HG02943 (cell line): ENCODE measurements around the gene WDR73.
A peak's percentile ranks its signal among the peaks of the same experiment; 100 is the strongest.
"Not testable (repeated sequence)": the region's sequence is repeated elsewhere in the genome, so short reads cannot be mapped to it uniquely, and the experiment has no call there.

ENCODE experiments used
- ATAC-seq: cut with Tn5 transposase; IDR thresholded peaks from one replicate; pipeline ENCODE4 v1.9.1; 2021; ENCODE audit warnings: mild to moderate bottlenecking, low read depth, moderate library complexity; ENCODE audit not compliant: unreplicated experiment

The WDR73 gene

DNA sequence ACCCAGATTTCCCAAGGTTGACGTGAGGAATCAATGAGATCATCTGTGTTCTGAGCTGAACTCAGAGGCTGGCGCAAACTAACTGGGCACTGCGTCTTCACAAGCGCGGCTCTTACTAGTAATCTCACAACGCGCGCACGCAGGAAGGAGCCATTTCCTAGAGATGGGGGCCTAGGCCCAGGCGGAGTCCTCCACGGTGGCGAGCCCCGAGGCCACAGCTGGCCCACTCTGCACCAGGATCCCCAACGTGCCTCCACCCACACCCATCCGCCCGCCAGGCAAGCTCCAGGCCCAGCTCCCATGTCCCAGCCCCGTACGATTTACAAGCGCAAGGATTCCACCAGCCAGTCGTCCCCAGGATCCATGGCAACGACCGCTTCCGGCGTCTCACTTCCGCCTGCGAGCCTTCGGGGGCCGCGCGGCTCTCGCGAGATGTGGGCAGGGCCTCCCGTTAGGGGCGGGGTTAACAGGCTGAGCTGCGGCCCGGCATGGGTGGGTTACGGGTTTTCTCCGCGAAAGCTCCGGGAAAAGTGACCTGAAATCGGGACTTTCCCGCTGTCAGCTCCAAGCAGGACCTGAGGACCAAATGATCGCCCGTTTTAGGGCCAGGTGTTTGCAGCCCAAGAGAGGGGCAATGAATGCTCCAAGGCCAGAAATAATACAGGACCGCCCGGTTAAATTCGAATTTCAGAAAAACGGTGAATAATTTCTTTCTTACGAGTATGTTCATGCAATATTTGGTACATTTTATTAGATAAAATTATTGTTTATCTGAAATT, at the start of gene WDR73:
WDR73 (minus strand) TSS at position 374 of the 779 bp plus-strand sequence; CDS start at position 365, 9 bp downstream.
- ATAC-seq = peak; percentile 72

DNA sequence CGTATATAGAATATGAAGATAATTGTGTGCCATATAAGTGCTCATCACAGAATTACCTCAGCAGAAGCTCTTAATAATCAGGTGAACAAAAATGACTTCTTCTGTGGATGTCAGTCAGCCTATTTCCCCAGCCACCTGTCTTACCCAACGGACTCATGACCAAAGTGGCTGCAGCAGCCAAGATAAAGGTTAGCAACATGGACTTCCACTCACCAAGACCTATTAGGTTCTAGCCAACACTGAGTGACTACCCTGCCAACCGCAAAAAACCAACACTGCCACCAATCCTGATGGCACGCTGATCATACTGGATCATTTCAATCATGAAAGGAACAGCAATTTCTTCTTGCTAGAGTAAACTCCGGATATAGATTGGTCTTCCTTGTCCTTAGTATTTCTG, 49.7 kb upstream of the WDR73 start:
- ATAC-seq = no peak

DNA sequence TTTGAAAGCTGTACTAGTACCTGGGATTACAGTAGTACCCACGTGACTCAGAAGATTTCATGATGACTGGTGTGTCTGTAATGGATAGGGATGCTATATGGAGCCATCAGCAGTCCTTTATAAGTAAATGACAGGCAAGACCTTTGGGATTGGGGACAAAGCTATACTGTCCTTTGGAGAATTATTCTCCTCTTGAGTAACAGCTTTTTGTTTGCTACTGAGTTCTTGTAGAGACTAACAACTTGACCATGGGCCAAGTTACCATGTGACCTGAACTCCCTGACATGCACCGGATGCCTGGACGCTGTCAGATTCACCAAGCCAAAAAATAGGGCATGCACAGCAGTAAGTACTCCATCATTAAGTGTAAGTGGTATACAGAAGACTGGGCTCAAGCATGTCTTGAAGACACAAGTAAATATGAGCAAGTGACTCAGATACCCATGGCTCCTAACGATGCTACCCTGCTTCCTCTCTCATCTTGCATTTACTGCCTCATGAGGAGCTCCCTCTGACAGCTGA, 48.9 kb upstream of the WDR73 start:
- ATAC-seq = no peak

DNA sequence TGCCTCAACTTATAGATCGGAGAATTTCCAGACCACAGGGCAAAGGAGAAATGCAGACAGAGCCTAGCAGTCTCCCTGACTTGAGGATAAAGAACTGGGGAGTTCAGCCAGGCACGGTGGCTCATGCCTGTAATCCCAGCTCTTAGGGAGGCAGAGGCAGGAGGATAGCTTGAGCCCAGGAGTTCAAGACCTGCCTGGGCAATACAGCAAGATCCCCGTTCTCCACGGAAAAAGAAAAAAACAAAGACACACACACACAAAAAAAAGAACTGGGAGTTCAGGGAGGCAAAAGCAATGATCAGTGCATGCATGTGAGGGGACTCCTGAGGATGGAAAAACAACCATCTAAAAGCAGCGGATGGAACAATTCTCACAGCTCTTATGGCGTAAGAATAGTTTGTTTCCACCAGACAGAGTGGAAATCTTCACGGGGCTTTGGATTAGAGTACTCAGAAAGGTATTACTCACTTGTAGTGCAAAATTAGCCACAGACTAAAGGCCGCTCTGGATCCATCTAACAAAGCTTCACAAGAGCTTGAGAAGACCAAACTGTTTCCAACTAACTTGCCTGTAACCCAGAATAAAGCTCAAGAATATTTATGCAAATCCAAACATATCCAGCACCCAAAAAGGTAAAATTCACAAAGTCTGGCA, 45.6 kb upstream of the WDR73 start:
- ATAC-seq = no peak

DNA sequence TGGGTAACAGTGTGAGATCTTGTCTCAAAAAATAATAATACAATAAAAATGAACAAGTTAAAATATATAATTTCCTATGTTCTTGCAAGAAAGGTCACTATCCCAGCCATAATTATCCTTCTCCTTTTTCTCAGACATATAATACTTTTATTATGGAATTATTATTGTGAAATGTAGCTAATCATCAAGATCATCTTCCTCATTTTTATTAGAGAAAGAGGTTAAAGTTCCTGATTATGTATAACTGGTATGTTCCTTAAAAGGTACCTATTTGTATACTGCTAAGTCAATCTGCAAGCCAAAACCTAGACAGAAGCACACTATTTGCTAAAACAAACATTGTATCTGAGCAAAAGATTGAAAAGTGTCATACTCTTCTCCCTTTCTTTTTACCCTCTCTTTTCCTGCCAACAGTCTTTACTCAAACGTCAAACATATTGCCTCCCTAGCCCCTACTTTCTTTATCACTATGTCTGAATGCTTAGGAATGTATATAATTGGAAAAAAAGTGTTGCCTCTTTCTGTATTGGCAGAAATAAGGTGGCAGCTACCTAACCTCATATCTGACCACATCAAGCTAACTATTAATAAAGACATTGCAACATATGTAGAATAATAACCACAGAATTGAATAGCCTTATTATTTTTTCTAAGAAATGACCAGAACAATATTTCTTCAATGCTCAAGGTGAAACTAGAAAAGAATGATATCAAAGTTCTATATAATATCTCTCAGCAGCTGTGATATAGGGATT, 43.3 kb upstream of the WDR73 start:
- ATAC-seq = no peak

DNA sequence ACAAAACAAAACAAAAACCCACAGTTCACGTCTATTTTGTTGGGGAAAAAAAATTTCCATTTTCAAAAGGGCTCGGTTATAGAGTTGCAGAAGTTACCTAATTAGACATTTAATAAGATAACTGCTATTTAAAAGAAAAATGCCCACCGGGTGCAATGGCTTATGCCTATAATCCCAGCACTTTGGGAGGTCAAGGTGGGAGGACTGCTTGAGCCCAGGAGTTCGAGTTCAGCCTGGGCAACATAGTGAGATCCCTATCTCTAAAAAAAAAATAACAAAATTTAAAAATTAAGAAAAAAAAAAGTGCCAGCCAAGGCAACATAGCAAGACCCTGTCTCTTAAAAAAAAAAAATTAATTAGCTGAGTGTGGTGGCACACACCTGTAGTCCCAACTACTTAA, 42.7 kb upstream of the WDR73 start:
- no peak for ATAC-seq

DNA sequence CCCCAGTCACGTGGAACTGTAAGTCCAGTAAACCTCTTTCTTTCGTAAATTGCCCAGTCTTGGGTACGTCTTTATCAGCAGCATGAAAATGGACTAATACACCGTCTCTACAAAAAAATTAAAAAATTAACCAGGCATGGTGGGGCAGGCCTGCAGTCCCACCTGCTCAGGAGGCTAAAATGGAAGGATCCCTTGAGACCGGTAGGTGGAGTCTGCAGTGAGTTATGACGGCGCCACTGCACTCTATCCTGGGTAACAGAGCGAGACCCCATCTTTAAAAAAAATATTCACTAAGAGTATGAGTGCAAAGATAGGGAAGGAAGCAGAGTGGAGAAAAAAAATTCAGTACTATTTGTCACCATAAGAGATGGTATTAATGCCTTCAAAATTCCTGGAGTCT, 36.3 kb upstream of the WDR73 start:
- ATAC-seq = no peak

DNA sequence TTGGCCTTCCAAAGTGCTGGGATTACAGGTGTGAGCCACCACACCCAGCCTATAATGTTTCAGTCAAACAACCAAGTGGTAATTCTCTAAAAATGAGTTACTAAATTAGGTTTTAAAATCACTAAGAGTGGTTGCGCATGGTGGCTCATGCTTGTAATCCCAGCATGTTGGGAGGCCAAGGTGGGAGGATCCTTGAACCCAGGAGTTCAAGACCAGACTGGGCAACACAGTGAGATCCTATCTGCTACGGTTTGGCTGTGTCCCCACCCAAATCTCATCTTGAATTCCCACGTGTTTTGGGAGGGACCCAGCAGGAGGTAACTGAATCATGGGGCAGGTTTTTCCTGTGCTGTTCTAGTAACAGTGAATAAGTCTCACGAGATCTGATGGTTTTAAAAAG, 35.8 kb upstream of the WDR73 start:
- no peak for ATAC-seq

DNA sequence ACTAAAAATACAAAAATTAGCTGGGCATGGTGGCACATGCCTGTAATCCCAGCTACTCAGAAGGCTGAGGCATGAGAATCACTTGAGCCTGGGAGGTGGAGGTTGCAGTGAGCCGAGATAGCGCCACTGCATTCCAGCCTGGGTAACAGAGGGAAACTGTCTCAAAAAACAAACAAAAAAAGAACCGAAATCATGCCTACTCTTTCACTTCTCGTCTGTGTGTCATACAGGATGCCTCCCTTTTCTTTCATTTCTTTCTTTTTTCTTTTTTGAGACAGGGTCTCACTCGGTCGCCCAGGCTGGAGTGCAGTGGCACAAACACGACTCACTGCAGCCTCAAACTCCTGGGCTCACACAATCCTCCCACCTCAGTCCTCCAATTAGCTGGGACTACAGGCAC, 32.4 kb upstream of the WDR73 start:
- ATAC-seq = not testable (repeated sequence)

GRCh38 chr15:84685304-84685703, 31.2 kb upstream of the WDR73 start:
- no peak for ATAC-seq

DNA sequence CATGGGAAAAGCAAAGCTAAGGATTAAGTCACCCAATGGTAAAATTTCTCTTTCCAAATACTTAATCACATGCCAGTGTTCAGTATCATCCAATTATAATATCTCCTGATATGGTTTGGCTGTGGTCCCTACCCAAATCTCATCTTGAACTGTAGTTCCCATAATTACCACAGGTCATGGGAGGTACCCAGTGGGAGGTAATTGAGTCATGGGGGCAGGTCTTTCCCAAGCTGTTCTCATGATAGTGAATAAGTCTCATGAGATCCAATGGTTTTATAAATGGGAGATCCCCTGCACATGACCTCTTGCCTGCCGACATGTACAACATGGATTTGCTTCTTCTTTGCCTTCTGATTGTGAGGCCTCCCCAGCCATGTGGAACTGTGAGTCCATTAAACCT, 30.0 kb upstream of the WDR73 start:
- no peak for ATAC-seq

- no peak for ATAC-seq
These were observed 27.7 kb upstream of the WDR73 start for GRCh38 chr15:84681831-84682230.

GRCh38 chr15:84671211-84671610, 17.1 kb upstream of the WDR73 start:
- ATAC-seq = no peak

- no peak for ATAC-seq
These were observed 15.6 kb upstream of the WDR73 start for GRCh38 chr15:84669726-84670125.

DNA sequence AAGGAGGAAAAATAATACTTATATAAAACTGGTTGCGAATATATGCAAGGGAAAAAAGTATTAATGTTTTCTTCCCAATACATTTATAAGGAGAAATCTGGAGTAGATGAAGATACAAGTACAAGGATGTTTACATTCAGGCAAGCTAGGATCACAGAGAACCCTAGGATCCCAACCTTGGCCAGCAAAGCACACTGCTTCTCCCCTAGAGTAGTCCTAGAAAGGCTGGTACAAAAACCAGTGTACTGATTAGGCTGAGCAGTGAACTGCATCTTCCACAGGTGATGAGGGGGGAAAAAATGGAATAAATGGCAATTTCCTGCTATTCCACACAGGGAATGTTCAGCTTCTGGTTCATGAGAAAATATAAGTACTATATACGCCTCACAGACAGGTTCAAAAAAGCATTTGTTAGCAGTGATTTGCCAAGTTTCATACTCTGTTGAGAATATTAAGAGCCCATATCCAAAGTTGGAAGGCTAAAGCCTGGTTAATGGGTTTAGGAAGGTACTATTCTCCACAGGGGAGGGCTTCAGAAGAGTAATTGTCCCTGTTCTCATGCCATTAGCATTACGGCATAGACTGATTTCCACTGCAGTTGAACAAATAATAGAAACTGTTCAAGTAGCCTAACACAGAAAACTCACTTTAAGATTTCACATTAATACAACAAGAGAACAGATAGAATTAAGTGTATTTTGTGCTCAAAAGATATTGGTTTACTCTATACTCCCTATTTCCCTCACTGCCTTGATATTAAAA, 14.3 kb upstream of the WDR73 start:
- ATAC-seq = no peak

DNA sequence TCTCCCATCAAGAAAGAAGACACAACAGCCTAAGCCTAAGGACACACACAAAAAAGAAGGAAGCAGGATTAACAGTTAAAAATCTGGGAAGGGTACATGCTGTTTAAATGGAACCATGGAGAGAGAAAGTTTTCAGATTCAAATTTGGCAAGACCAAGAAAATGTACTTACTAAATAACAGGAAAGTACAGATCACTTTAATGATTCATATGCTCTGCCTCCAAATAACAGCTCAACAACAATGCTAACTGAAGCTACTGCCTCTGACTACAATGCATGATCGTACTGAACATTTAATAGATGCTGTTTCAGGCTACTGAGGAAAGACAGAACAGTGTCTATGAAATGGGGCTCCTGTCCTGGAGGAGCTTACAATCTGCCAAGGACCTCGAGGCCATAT, 12.3 kb upstream of the WDR73 start:
- no peak for ATAC-seq

- ATAC-seq = no peak
These were observed 6.9 kb upstream of the WDR73 start for GRCh38 chr15:84661001-84661400.

GRCh38 chr15:84659904-84660781, 6.1 kb upstream of the WDR73 start:
- ATAC-seq = no peak

DNA sequence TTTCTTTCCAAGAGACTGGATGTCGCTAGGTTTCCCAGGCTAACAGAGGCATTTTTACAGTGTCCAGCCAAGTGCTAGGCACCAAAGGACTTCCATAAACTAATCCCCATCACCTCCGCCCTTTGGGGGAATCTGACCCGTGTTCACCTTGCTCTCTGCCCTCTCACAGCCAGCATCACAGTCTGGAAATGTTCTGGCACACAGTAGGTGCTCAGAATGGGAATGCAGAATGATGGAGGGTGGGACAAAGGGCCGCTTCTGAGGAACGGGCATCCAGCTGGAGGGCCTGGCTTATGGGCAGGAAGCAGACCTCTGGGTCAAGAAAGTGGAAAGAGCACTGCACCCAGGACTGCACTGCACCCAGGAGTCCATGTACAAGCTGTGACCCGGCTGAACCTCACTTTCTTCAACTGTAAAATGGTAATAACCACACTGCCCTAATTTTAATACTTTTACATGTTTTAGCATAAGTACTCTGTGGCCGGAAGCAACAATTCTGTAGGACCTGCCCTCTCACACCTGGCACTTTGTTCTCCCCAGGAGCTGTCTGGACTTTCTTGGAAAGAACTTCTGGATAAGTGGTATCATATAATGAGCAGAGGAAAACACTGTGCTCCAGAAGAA, 4.8 kb upstream of the WDR73 start:
- ATAC-seq = no peak
